GM12878 (cell line): ENCODE measurements around the gene ABHD13. TPM values are rescaled to one million over a fixed set of nuclear protein-coding genes. Genes with fewer than 3 reads are reported as not detected.

ENCODE experiments used
- CEBPB ChIP-seq, 2 experiments: fragments of 150-350 bp in 1 of 2; IDR thresholded peaks; 2 replicates each; pipeline ENCODE4 v1.6.1; 2012 to 2014; ENCODE audit warnings: low read depth in 2 of 2, low read length in 2 of 2, borderline replicate concordance in 1 of 2, inconsistent platforms in 1 of 2
- CUX1 ChIP-seq: IDR thresholded peaks from 2 replicates; pipeline ENCODE4 v1.6.1; 2012; ENCODE audit warnings: improper control_type of control experiment, low read depth, low read length; ENCODE audit not compliant: insufficient replicate concordance
- E2F8 ChIP-seq: fragments of 450-650 bp; IDR thresholded peaks from 2 replicates; pipeline ENCODE4 v1.6.1; 2018; ENCODE audit warnings: mild to moderate bottlenecking, low read depth, moderate library complexity; ENCODE audit not compliant: partially characterized antibody
- E4F1 ChIP-seq: fragments of 450-650 bp; IDR thresholded peaks from 2 replicates; pipeline ENCODE4 v1.6.1; 2018; ENCODE audit warnings: borderline replicate concordance, mild to moderate bottlenecking; ENCODE audit not compliant: partially characterized antibody
- EP300 ChIP-seq, 2 experiments: fragments of 150-350 bp in 1 of 2; IDR thresholded peaks; 2 replicates each; pipeline ENCODE4 v1.6.1; 2011 to 2012; ENCODE audit warnings: low read depth in 2 of 2, low read length in 2 of 2, borderline replicate concordance in 1 of 2, improper control_type of control experiment in 1 of 2, inconsistent platforms in 1 of 2; ENCODE audit not compliant: control insufficient read depth in 1 of 2
- ESRRA ChIP-seq: IDR thresholded peaks from 2 replicates; pipeline ENCODE4 v1.6.1; 2012; ENCODE audit warnings: mild to moderate bottlenecking, low read length, improper control_type of control experiment
- JUNB ChIP-seq: IDR thresholded peaks from 2 replicates; pipeline ENCODE4 v1.6.1; 2016; ENCODE audit warnings: antibody characterized with exemption, mild to moderate bottlenecking
- MEF2A ChIP-seq: IDR thresholded peaks from 2 replicates; pipeline ENCODE4 v1.6.1; 2011; ENCODE audit warnings: low read depth, mild to moderate bottlenecking, low read length, moderate library complexity; ENCODE audit not compliant: insufficient read depth
- MTA3 ChIP-seq: IDR thresholded peaks from 2 replicates; pipeline ENCODE4 v1.6.1; 2012; ENCODE audit warnings: low read length, inconsistent platforms, borderline replicate concordance
- RUNX3 ChIP-seq: IDR thresholded peaks from 2 replicates; pipeline ENCODE4 v1.6.1; 2012; ENCODE audit warnings: low read length, inconsistent platforms
- SIX5 ChIP-seq: IDR thresholded peaks from 2 replicates; pipeline ENCODE4 v1.6.1; 2011; ENCODE audit warnings: mild to moderate bottlenecking, low read depth, low read length, moderate library complexity; ENCODE audit not compliant: severe bottlenecking
- SKIL ChIP-seq: fragments of 450-650 bp; IDR thresholded peaks from 2 replicates; pipeline ENCODE4 v1.6.1; 2017; ENCODE audit warnings: mild to moderate bottlenecking, low read depth, inconsistent platforms; ENCODE audit not compliant: poor library complexity, severe bottlenecking
- SRF ChIP-seq, 2 experiments: IDR thresholded peaks; 2 replicates each; pipeline ENCODE4 v1.6.1; 2011; ENCODE audit warnings: low read depth in 2 of 2, low read length in 2 of 2, mild to moderate bottlenecking in 1 of 2, moderate library complexity in 1 of 2
- SUPT20H ChIP-seq: IDR thresholded peaks from 2 replicates; pipeline ENCODE4 v1.6.1; 2011; ENCODE audit warnings: low read depth, mild to moderate bottlenecking, low read length, moderate library complexity, borderline replicate concordance; ENCODE audit not compliant: control insufficient read depth
- polyA plus RNA-seq, 11 experiments: library from polyadenylated mRNA; depleted of rRNA in 4 of 11; unstranded in 6 of 11; stranded (reverse) in 5 of 11; fragments of >200 nt; fragmentation: Nextera tagmentation in 4 of 11; fragmentation: Illumina TruSeq in 1 of 11; extraction: Ambion mirVana in 4 of 11; extraction: Trizol in 1 of 11; gene quantifications; 1 replicate in 1 of 11; 2 replicates in 10 of 11; pipeline versions ENCODE4 v1.2.1 to v1.2.3, GENCODE V29; 2011 to 2016; ENCODE audit warnings: inconsistent platforms in 2 of 11, missing spikeins in 2 of 11, low read depth in 1 of 11
- total RNA-seq, 4 experiments: library from RNA; depleted of rRNA in 3 of 4; stranded (reverse); fragments of >200 nt in 3 of 4; fragmentation: Illumina TruSeq in 1 of 4; extraction: Trizol in 1 of 4; gene quantifications; 2 replicates each; pipeline versions ENCODE4 v1.2.1 to v1.2.3, GENCODE V29; 2013 to 2021

The ABHD13 gene
- total and polyA plus RNA-seq, 10 of the 15 experiments (the other 5 are each of a cell fraction or from before 2014, with no cell fraction given): 3.2 to 10.7 (median 6.5) TPM

GRCh38 chr13:108218044-108218974 lies at the start of gene ABHD13 (continued):
- TF ChIP-seq SKIL (no peak), CUX1 (no peak), JUNB (no peak), SRF (IDR thresholded peaks at IDR 0.05; ENCODE audit: low read depth in 2 of 2, low read length in 2 of 2) (peak in 1 of 2 experiments; percentile 59; a peak in 1 of 4 replicates), ESRRA (no peak), E4F1 (no peak), SUPT20H (no peak), RUNX3 (peak; percentile 41; the same call in 1 of the 2 replicates), EP300 (IDR thresholded peaks at IDR 0.05; ENCODE audit: borderline replicate concordance in 1 of 2, control insufficient read depth in 1 of 2, low read depth in 2 of 2, low read length in 2 of 2) (peak in 1 of 2 experiments; percentile 26; a peak in 1 of 4 replicates), MEF2A (no peak), SIX5 (peak; percentile 21), E2F8 (no peak), MTA3 (no peak), CEBPB (IDR thresholded peaks at IDR 0.05; ENCODE audit: borderline replicate concordance in 1 of 2, low read depth in 2 of 2, low read length in 2 of 2) (peak in 1 of 2 experiments; percentile 63; a peak in 1 of 4 replicates)
